ENCODE results near the gene MAPK10.

MAPK10 gene

DNA sequence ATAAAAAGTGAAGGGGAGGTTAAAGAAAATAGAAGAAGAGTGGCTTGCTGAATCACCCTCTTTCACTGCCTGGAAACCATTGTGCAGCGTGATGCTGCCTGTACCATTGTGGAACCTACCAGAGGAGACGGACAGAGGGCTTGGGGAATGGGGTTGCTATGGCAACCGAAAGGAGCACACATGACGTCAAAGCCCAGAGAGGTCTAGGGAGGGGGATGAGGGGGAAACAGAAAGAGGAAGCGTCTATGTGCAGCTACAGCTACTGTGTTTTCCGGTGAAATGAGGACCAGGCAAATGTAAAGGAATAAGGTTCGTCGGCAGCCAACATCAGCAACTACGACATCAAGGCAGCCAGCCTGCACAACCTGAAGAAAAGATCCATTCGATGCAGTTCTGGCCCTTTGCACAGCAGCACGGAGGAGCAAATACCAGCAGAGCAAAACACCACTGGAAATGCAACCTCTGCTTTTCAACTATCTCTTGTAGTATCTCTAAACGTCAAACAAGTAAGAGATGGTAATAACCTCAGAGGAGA, at the start of gene MAPK10:
Gene MAPK10, minus strand, starts transcription at position 110 of the 535 bp plus-strand sequence.
- H3K36me3 Mint-ChIP-seq = peaks cover 2% of the 10 kb centered on the region
- peaks cover 8% of the 10 kb centered on the region for H3K4me1 Mint-ChIP-seq (ENCODE audit: low read depth)
- no peaks in the 10 kb centered on the region for H3K9me3 Mint-ChIP-seq (ENCODE audit: low read depth)
- peaks cover 4% of the 10 kb centered on the region for H3K27me3 Mint-ChIP-seq
- H3K27ac Mint-ChIP-seq = peak within 1 kb of the TSS; percentile 22
- peak within 1 kb of the TSS; percentile 86 for H3K4me3 Mint-ChIP-seq

DNA sequence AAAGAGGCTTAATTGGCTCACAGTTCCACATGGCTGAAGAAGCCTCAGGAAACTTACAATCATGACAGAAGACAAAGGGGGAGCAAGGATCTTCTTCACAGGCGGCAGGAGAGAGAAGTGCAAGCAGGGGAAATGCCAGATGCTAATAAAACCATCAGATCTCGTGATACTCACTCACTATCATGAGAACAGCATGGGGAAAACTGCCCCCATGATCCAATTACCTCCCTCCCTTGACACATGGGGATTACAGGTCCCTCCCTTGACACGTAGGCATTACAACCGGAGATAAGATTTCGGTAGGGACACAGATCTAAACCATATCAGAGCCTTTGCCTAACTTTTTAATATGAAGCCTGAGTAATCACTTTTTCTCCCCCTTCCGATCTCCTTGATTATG, 43.7 kb upstream of the MAPK10 start:
- Mint-ChIP-seq H3K27ac (no peak overlapping the region), H3K27me3 (no peaks in the 10 kb centered on the region), H3K4me3 (no peak overlapping the region), H3K4me1 (ENCODE audit: low read depth) (no peaks in the 10 kb centered on the region), H3K9me3 (ENCODE audit: low read depth) (no peaks in the 10 kb centered on the region), H3K36me3 (no peaks in the 10 kb centered on the region)

- no peak overlapping the region for H3K4me3 Mint-ChIP-seq
- no peaks in the 10 kb centered on the region for H3K9me3 Mint-ChIP-seq (ENCODE audit: low read depth)
- no peaks in the 10 kb centered on the region for H3K4me1 Mint-ChIP-seq (ENCODE audit: low read depth)
- H3K36me3 Mint-ChIP-seq = no peaks in the 10 kb centered on the region
- no peak overlapping the region for H3K27ac Mint-ChIP-seq
- H3K27me3 Mint-ChIP-seq = no peaks in the 10 kb centered on the region
These were observed 42.0 kb upstream of the MAPK10 start for GRCh38 chr4:86401826-86402225.

GRCh38 chr4:86400216-86400615, 40.4 kb upstream of the MAPK10 start:
- Mint-ChIP-seq H3K27me3 (no peaks in the 10 kb centered on the region), H3K4me1 (ENCODE audit: low read depth) (no peaks in the 10 kb centered on the region), H3K27ac (no peak overlapping the region), H3K36me3 (no peaks in the 10 kb centered on the region), H3K9me3 (ENCODE audit: low read depth) (no peaks in the 10 kb centered on the region), H3K4me3 (no peak overlapping the region)

GRCh38 chr4:86398187-86398586, 38.3 kb upstream of the MAPK10 start:
- Mint-ChIP-seq H3K9me3 (ENCODE audit: low read depth) (no peaks in the 10 kb centered on the region), H3K27me3 (no peaks in the 10 kb centered on the region), H3K27ac (no peak overlapping the region), H3K4me1 (ENCODE audit: low read depth) (no peaks in the 10 kb centered on the region), H3K36me3 (no peaks in the 10 kb centered on the region), H3K4me3 (no peak overlapping the region)

DNA sequence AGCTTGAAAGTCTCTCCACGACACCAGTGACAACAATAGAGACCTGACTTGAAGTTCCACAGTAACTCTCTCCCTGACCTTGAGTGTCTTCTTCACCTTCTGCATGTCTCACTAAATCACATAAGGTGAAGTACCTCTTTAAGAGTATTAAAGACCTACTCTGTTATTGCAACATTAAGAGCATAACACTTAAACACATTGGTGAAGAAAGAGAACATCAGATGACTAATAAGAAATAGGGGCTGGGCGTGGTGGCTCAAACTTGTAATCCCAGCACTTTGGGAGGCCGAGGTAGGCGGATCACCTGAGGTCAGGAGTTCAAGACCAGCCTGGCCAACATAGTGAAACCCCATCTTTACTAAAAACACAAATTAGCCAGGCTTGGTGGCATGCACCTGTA, 33.9 kb upstream of the MAPK10 start:
- H3K27me3 Mint-ChIP-seq = no peaks in the 10 kb centered on the region
- no peaks in the 10 kb centered on the region for H3K9me3 Mint-ChIP-seq (ENCODE audit: low read depth)
- H3K36me3 Mint-ChIP-seq = no peaks in the 10 kb centered on the region
- H3K4me3 Mint-ChIP-seq = no peak overlapping the region
- no peak overlapping the region for H3K27ac Mint-ChIP-seq
- no peaks in the 10 kb centered on the region for H3K4me1 Mint-ChIP-seq (ENCODE audit: low read depth)

- Mint-ChIP-seq H3K4me1 (ENCODE audit: low read depth) (no peaks in the 10 kb centered on the region), H3K36me3 (no peaks in the 10 kb centered on the region), H3K27ac (no peak overlapping the region), H3K27me3 (no peaks in the 10 kb centered on the region), H3K9me3 (ENCODE audit: low read depth) (no peaks in the 10 kb centered on the region), H3K4me3 (no peak overlapping the region)
These were observed 29.8 kb upstream of the MAPK10 start for GRCh38 chr4:86389664-86390063.

DNA sequence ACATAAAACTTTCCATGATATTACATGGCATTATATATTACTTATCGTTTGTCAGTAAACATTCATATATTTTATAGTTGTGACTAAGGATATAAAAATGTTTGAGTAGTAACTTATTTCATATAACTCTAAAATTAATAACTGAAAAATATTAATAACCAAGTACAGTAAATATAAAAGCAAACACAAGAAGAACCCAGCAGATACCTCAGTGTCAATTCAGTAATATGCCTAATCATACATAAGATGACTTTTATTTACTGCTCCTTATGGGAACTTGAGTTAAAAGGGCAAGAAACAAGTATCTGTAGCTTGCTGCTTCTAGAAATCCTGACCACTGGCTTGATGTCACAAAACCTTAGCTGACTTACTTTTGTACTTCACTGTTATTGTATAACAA, 28.4 kb upstream of the MAPK10 start:
- no peaks in the 10 kb centered on the region for H3K27me3 Mint-ChIP-seq
- no peak overlapping the region for H3K4me3 Mint-ChIP-seq
- H3K9me3 Mint-ChIP-seq (ENCODE audit: low read depth) = no peaks in the 10 kb centered on the region
- H3K4me1 Mint-ChIP-seq (ENCODE audit: low read depth) = no peaks in the 10 kb centered on the region
- no peak overlapping the region for H3K27ac Mint-ChIP-seq
- no peaks in the 10 kb centered on the region for H3K36me3 Mint-ChIP-seq

DNA sequence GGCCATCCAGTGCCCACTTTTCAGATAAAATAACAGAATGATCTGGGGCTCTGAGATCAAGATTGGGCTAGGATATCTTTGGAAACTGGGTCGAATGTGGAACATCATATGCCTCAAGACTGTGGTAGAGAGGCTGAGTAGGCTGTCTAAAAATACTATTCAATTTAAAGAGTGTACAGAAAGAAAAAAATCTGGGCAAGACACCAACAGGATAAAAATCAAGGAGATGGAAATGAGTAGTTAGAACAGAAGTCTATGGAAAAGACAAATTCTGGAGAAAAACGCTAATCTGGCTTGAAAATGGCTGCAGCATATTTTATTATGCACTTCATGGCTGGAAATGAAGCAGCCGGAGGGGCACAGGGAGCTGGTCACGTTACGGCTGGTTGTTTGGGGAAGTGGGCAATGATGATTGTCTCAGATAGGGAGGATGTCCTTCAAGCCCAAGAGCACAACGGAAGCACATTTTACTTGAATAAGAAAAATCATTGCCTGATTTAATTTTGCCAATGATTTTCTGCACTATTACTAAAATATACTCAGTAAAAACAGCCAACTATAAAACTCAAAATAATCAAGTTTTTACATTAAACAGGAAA, 27.1 kb upstream of the MAPK10 start:
- Mint-ChIP-seq H3K4me1 (ENCODE audit: low read depth) (no peaks in the 10 kb centered on the region), H3K9me3 (ENCODE audit: low read depth) (no peaks in the 10 kb centered on the region), H3K27ac (no peak overlapping the region), H3K27me3 (no peaks in the 10 kb centered on the region), H3K4me3 (no peak overlapping the region), H3K36me3 (no peaks in the 10 kb centered on the region)

- H3K36me3 Mint-ChIP-seq = no peaks in the 10 kb centered on the region
These were observed 26.3 kb upstream of the MAPK10 start for GRCh38 chr4:86386201-86386600.

GRCh38 chr4:86381431-86381830, 21.6 kb upstream of the MAPK10 start:
- Mint-ChIP-seq H3K36me3 (no peaks in the 10 kb centered on the region), H3K4me3 (no peak overlapping the region), H3K9me3 (ENCODE audit: low read depth) (peaks cover 3% of the 10 kb centered on the region), H3K27me3 (no peaks in the 10 kb centered on the region), H3K4me1 (ENCODE audit: low read depth) (no peaks in the 10 kb centered on the region), H3K27ac (no peak overlapping the region)

More at GRCh38 chr4:86386201-86386600, 26.3 kb upstream of the MAPK10 start:
- Mint-ChIP-seq H3K27me3 (no peaks in the 10 kb centered on the region), H3K9me3 (ENCODE audit: low read depth) (peaks cover 3% of the 10 kb centered on the region), H3K4me3 (no peak overlapping the region), H3K4me1 (ENCODE audit: low read depth) (no peaks in the 10 kb centered on the region), H3K27ac (no peak overlapping the region)

- H3K27me3 Mint-ChIP-seq = no peaks in the 10 kb centered on the region
- no peaks in the 10 kb centered on the region for H3K36me3 Mint-ChIP-seq
- no peak overlapping the region for H3K27ac Mint-ChIP-seq
- H3K9me3 Mint-ChIP-seq (ENCODE audit: low read depth) = peaks cover 3% of the 10 kb centered on the region
- no peaks in the 10 kb centered on the region for H3K4me1 Mint-ChIP-seq (ENCODE audit: low read depth)
- no peak overlapping the region for H3K4me3 Mint-ChIP-seq
These were observed 20.4 kb upstream of the MAPK10 start for GRCh38 chr4:86380181-86380724.

DNA sequence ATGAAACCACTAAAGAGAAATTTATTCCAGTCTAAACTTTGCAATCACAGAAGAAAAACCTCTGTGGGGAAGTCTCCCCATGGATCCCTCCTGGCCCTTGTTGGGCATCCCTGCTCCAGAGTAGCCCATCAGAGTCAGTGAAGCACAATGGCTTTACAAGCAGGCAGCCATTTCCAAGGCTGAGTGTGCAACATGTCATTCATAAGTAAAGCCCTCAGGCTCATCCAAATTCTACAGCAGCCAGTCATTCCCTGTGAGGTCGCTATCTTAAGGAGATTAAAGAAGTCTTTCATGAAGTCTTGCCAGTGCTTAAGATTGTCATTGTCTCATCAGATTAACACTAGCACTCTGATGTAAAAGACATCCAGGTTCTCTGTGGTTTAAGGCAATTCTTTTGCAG, 17.0 kb upstream of the MAPK10 start:
- no peak overlapping the region for H3K27ac Mint-ChIP-seq
- no peaks in the 10 kb centered on the region for H3K27me3 Mint-ChIP-seq
- H3K4me1 Mint-ChIP-seq (ENCODE audit: low read depth) = no peaks in the 10 kb centered on the region
- H3K4me3 Mint-ChIP-seq = no peak overlapping the region
- H3K36me3 Mint-ChIP-seq = no peaks in the 10 kb centered on the region
- peaks cover 3% of the 10 kb centered on the region for H3K9me3 Mint-ChIP-seq (ENCODE audit: low read depth)

GRCh38 chr4:86368433-86368832, 8.6 kb upstream of the MAPK10 start:
- Mint-ChIP-seq H3K4me1 (ENCODE audit: low read depth) (no peaks in the 10 kb centered on the region), H3K36me3 (no peaks in the 10 kb centered on the region), H3K9me3 (ENCODE audit: low read depth) (peaks cover 3% of the 10 kb centered on the region), H3K27me3 (no peaks in the 10 kb centered on the region), H3K27ac (no peak overlapping the region), H3K4me3 (no peak overlapping the region)

GRCh38 chr4:86367577-86367976, 7.7 kb upstream of the MAPK10 start:
- no peaks in the 10 kb centered on the region for H3K36me3 Mint-ChIP-seq
- no peaks in the 10 kb centered on the region for H3K4me1 Mint-ChIP-seq (ENCODE audit: low read depth)
- no peaks in the 10 kb centered on the region for H3K27me3 Mint-ChIP-seq
- H3K27ac Mint-ChIP-seq = no peak overlapping the region
- peaks cover 3% of the 10 kb centered on the region for H3K9me3 Mint-ChIP-seq (ENCODE audit: low read depth)
- H3K4me3 Mint-ChIP-seq = no peak overlapping the region

- no peak overlapping the region for H3K4me3 Mint-ChIP-seq
- no peaks in the 10 kb centered on the region for H3K36me3 Mint-ChIP-seq
- peaks cover 3% of the 10 kb centered on the region for H3K9me3 Mint-ChIP-seq (ENCODE audit: low read depth)
- no peaks in the 10 kb centered on the region for H3K27me3 Mint-ChIP-seq
- no peaks in the 10 kb centered on the region for H3K4me1 Mint-ChIP-seq (ENCODE audit: low read depth)
- H3K27ac Mint-ChIP-seq = no peak overlapping the region
These were observed 7.1 kb upstream of the MAPK10 start for GRCh38 chr4:86366920-86367319.
